Vagina (tissue), 2 donors: Measurements from ENCODE around the gene ZNF503. TPM values are rescaled to one million over a fixed set of nuclear protein-coding genes. Genes with fewer than 3 reads are reported as not detected.

Experiments
- DNase-seq, 2 donors: peaks; one replicate each; pipeline ENCODE4 v3.0.0-alpha.2; 2017; ENCODE audit errors: extremely low spot score in 2 of 2
- H3K27ac ChIP-seq: fragments of 200-600 bp; sonication (generic); one replicate; pipeline ENCODE4 v1.5.1; 2019
- H3K27me3 ChIP-seq: fragments of 200-600 bp; sonication (generic); one replicate; pipeline ENCODE4 v1.5.1; 2019
- H3K36me3 ChIP-seq, 2 donors: fragments of 200-600 bp; sonication (generic); one replicate each; pipeline ENCODE4 v1.5.1; 2017 to 2019
- H3K4me1 ChIP-seq: fragments of 200-600 bp; sonication (generic); one replicate; pipeline ENCODE4 v1.5.1; 2019
- H3K4me3 ChIP-seq, 2 donors: fragments of 200-600 bp; sonication (generic); 1 replicate in 1 of 2; 2 replicates in 1 of 2; pipeline ENCODE4 v1.5.1; 2016 to 2019
- H3K9me3 ChIP-seq: fragments of 200-600 bp; sonication (generic); one replicate; pipeline ENCODE4 v1.5.1; 2019
- POLR2A ChIP-seq, 2 donors: fragments of 450-650 bp; IDR thresholded peaks; one replicate each; pipeline ENCODE4 v1.6.1; 2017; ENCODE audit warnings: antibody characterized with exemption in 2 of 2, mild to moderate bottlenecking in 2 of 2, moderate library complexity in 2 of 2
- POLR2AphosphoS5 ChIP-seq, 2 donors: sonication (generic); formaldehyde crosslinking; IDR thresholded peaks; one replicate each; pipeline ENCODE4 v1.9.0; 2017; ENCODE audit warnings: antibody characterized with exemption in 2 of 2, mild to moderate bottlenecking in 2 of 2, low read depth in 1 of 2; ENCODE audit not compliant: insufficient read depth in 1 of 2
- intact Hi-C: fragments of 100-400 bp; cut with DNase I; formaldehyde crosslinking; loops from one replicate; pipeline ENCODE4 v1.15.1; 2023
- total RNA-seq: library from RNA; depleted of rRNA; stranded (reverse); fragments of >200 nt; gene quantifications from one replicate; pipeline ENCODE4 v1.2.3, GENCODE V29; 2016
- TF ChIP-seq, protein P1 (sequence below), 3 experiments: fragments of 450-650 bp in 2 of 3; fragments of 200-600 bp in 1 of 3; sonication (generic) in 1 of 3; IDR thresholded peaks; one replicate each; pipeline ENCODE4 v1.5.1; 2017 to 2019; ENCODE audit warnings: antibody characterized with exemption in 3 of 3, mild to moderate bottlenecking in 2 of 3, moderate library complexity in 2 of 3

ZNF503 gene
- total RNA-seq, 1 donor from 2014 or later = 24.6 TPM

- intact Hi-C loops = loop anchor here (5.0 to 10.0 kb wide), 3 partner anchors 135 to 498 kb away; no protein-coding TSS in a partner anchor
- H3K9me3 ChIP-seq = no peaks in the 10 kb centered on the region
These were observed 5.7 kb upstream of the ZNF503 start for GRCh38 chr10:75407224-75407712.

DNA sequence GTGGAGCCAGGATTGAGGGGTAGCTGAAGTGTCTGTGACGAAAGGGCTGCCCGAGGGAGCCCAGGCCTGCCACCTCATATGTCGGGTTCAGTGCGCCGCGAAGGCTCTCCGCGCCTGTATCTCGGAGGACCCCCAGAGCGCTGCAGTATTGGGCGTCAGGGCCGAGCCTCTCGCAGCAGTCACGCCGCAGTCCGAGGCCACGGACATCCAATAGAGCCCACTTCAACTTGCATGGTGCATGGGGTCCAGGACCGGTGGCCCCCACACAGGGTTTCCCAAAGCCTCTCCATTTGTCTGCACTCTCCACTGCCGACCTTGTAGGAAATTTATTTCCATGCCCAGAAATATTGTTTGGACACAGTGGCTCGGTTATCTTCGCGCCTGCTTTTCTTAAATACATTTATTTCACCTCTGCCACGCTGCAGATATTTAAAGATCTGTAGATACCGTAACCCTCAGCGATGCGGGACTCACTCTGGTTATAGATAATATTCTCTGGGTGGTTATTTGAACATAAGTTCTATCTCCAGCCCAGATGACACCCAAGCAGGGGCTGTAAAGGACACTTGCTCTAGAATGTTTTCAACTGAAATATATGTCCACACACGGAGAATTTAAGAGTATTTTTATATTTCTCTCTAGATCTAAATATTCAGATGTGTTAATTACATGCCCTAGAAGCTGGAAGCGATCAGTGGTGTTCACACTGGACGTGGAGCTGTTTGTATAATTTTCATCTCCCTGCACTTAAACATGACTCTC, 5.1 kb upstream of the ZNF503 start:
- TF ChIP-seq POLR2AphosphoS5 (IDR thresholded peaks at IDR 0.05; ENCODE audit: insufficient read depth in 1 of 2, low read depth in 1 of 2) = no peak
- intact Hi-C loops = loop anchor here (5.0 to 10.0 kb wide), 3 partner anchors 136 to 498 kb away; no protein-coding TSS in a partner anchor
- peak overlapping the region in 1 of 2 donors; percentile 82 for H3K4me3 ChIP-seq

More at GRCh38 chr10:75407224-75407712, 5.7 kb upstream of the ZNF503 start:
- Histone ChIP-seq H3K27me3 (no peaks in the 10 kb centered on the region), H3K4me1 (peaks cover 60% of the 10 kb centered on the region), H3K27ac (peak overlapping the region; percentile 87), H3K36me3 (no peaks in the 10 kb centered on the region), H3K4me3 (peak overlapping the region; percentile 73 to 82)
- TF ChIP-seq, protein P1, sequence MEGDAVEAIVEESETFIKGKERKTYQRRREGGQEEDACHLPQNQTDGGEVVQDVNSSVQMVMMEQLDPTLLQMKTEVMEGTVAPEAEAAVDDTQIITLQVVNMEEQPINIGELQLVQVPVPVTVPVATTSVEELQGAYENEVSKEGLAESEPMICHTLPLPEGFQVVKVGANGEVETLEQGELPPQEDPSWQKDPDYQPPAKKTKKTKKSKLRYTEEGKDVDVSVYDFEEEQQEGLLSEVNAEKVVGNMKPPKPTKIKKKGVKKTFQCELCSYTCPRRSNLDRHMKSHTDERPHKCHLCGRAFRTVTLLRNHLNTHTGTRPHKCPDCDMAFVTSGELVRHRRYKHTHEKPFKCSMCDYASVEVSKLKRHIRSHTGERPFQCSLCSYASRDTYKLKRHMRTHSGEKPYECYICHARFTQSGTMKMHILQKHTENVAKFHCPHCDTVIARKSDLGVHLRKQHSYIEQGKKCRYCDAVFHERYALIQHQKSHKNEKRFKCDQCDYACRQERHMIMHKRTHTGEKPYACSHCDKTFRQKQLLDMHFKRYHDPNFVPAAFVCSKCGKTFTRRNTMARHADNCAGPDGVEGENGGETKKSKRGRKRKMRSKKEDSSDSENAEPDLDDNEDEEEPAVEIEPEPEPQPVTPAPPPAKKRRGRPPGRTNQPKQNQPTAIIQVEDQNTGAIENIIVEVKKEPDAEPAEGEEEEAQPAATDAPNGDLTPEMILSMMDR (IDR thresholded peaks at IDR 0.05) = no peak
- TF ChIP-seq POLR2AphosphoS5 (IDR thresholded peaks at IDR 0.05; ENCODE audit: insufficient read depth in 1 of 2, low read depth in 1 of 2) = no peak
- no peak for TF ChIP-seq POLR2A (IDR thresholded peaks at IDR 0.05)
- no peak for DNase-seq

DNA sequence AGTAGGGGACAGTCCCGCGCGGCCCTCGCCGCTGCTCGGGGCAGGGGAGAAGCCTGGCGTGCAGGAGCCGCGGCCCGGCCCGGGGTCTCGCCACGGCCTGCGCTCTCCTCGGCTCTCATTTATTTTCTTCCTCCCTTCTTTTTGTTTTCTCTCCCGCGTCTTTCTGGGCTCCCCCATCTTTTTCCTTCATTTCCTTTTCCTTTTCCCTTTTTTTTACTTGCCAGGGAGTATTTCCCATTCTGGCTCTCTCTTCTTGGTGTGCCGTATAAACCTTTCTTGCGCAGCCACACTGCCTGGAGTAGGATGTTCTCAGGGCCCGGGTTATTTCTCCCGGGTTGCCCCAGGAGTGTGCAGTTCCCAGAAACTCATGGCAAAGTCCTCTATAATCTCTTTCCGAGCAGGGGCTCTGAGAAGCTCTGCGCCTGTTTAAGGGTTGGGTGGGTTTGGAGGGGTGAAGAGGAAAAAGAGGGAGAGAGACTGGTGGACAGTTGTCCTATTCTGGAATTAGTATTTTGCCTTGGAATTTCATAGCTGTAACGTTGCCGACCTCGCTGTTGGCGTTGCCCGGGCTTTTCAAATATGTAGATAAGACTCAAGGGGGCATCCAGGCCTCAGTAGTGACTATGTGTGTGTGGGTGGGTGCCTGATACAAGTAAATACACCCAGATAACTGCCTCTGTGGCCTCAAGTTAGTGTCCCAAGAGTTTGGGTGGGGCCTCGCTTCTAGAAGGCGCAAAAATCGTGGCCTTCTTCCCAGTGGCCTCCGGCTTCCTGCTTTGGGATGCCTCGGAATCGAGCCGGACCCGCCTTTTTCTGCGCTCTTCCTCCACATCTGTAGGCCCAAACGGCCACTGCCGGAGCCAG, 4.3 kb upstream of the ZNF503 start:
- H3K4me1 ChIP-seq = peaks cover 55% of the 10 kb centered on the region
- no peaks in the 10 kb centered on the region for H3K27me3 ChIP-seq
- no peaks in the 10 kb centered on the region for H3K9me3 ChIP-seq
- no peak for DNase-seq
- TF ChIP-seq POLR2A (IDR thresholded peaks at IDR 0.05) (no peak), POLR2AphosphoS5 (IDR thresholded peaks at IDR 0.05; ENCODE audit: insufficient read depth in 1 of 2, low read depth in 1 of 2) (no peak)
- TF ChIP-seq, protein P1 (IDR thresholded peaks at IDR 0.05) = no peak
- H3K36me3 ChIP-seq = no peaks in the 10 kb centered on the region
- H3K4me3 ChIP-seq = peak overlapping the region in 1 of 2 donors; percentile 99
- H3K27ac ChIP-seq = peak overlapping the region; percentile 99
- intact Hi-C loops = loop anchor here (5.0 to 10.0 kb wide), 3 partner anchors 136 to 499 kb away; no protein-coding TSS in a partner anchor

More for the DNA sequence above, 5.1 kb upstream of the ZNF503 start:
- DNase-seq = no peak
- no peaks in the 10 kb centered on the region for H3K36me3 ChIP-seq
- no peaks in the 10 kb centered on the region for H3K9me3 ChIP-seq
- no peaks in the 10 kb centered on the region for H3K27me3 ChIP-seq
- H3K27ac ChIP-seq = no peak overlapping the region
- peaks cover 60% of the 10 kb centered on the region for H3K4me1 ChIP-seq

DNA sequence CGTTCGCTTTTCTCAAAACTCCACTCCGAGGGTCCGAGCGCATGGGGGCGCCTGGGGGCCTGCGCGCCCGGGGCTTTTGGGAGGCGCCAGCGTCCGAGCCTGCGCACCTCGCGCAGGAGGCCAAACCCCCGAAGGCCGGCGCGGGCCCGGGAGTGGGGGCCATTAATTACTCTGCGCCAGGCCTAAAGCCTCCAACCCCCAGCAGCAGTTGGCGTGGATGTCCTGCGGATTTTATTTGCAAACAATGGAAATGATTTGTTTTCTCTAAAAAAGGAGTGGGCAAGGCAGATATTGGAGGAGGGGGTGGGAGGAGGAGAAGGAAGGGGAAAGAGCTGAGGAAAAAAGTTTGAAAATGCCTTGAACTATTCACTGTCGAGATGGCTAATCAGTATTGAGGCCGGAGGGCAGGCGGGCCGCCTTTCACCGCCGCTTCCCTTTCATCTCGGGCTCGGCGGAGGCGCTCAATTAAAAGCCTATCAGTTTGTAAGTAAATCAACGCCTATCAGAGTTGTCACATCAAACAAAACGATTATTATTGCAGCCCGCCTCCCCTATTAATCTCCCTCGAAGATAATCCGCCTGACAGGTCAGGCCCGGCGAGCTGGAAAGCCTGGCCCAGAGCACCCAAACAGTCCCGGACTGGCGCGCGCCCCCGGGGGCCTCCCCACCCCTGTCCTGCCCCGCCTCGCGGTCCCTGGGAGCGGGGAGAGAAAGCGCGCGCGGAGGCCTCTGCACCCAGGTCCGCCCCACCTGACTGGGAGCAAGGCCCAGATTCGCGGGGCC, 3.4 kb upstream of the ZNF503 start:
- H3K27me3 ChIP-seq = no peaks in the 10 kb centered on the region
- H3K36me3 ChIP-seq = no peaks in the 10 kb centered on the region
- intact Hi-C loops = loop anchor here (5.0 to 10.0 kb wide), 5 partner anchors 62 to 500 kb away; no protein-coding TSS in a partner anchor
- peak overlapping the region; percentile 88 to 99 for H3K4me3 ChIP-seq
- peaks cover 49% of the 10 kb centered on the region for H3K4me1 ChIP-seq
- H3K27ac ChIP-seq = peak overlapping the region; percentile 99
- no peak for TF ChIP-seq POLR2A (IDR thresholded peaks at IDR 0.05)
- TF ChIP-seq, protein P1 (IDR thresholded peaks at IDR 0.05) = no peak
- no peak for TF ChIP-seq POLR2AphosphoS5 (IDR thresholded peaks at IDR 0.05; ENCODE audit: insufficient read depth in 1 of 2, low read depth in 1 of 2)
- DNase-seq = no peak
- H3K9me3 ChIP-seq = no peaks in the 10 kb centered on the region
